GM19351 (cell line): ENCODE data around the gene LMO2.

Experiments used
- ATAC-seq: cut with Tn5 transposase; IDR thresholded peaks from one replicate; pipeline ENCODE4 v1.9.1; 2021; ENCODE audit warnings: mild to moderate bottlenecking, moderate library complexity; ENCODE audit not compliant: unreplicated experiment

LMO2 gene

DNA sequence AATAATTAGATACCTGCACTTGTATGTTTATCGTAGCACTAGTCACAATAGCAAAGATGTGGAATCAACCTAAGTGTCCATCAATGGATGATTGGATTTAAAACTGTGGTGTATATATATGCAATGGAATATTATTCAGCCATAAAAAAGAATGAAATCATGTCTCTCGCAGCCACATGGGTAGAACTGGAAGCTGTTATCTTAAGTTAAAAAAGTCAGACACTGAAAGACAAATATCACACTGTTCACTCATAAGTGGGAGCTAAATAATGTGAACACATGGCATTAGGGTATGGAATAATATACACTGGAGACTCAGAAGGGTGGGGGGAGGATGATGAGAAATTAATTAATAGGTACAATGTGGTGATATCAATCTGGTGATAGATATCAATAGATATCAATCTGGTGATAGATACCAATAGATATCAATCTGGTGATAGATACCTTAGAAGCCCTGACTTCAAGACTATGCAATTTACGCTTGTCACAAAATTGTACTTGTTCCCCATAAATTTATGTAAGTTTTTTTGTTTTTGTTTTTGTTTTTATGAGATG lies 2.0 kb downstream of the LMO2 start:
- no peak for ATAC-seq

DNA sequence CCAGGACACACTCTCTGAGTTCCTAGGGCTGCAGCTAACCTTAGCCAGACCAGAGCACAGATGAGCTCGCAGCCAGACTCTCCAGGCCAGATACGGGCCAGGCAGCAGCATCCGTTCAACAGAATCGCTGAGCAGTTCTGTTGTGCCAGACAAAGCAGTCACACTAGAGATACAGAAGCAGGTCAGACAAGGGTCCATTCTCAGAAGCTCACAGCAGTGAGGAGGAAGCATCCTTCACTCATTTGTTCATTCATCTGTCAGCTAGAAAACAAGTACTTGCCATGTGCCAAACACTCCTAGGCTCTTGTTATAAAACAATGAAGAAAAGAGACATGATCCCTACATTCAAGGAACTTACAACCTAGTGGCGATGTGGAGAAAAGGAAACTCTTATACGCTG lies 2.6 kb downstream of the LMO2 start:
- ATAC-seq: no peak

GRCh38 chr11:33887886-33888285 lies 4.0 kb downstream of the LMO2 start:
- no peak for ATAC-seq

- no peak for ATAC-seq
Measured at GRCh38 chr11:33885338-33886005, 6.4 kb downstream of the LMO2 start.

- no peak for ATAC-seq
Measured at GRCh38 chr11:33884601-33885000, 7.3 kb downstream of the LMO2 start.

- ATAC-seq: no peak
Measured at GRCh38 chr11:33884035-33884434, 7.8 kb downstream of the LMO2 start.

- ATAC-seq: no peak
Measured at GRCh38 chr11:33881651-33882503, 10.0 kb downstream of the LMO2 start.

GRCh38 chr11:33880979-33881378 lies 10.9 kb downstream of the LMO2 start:
- ATAC-seq: no peak

DNA sequence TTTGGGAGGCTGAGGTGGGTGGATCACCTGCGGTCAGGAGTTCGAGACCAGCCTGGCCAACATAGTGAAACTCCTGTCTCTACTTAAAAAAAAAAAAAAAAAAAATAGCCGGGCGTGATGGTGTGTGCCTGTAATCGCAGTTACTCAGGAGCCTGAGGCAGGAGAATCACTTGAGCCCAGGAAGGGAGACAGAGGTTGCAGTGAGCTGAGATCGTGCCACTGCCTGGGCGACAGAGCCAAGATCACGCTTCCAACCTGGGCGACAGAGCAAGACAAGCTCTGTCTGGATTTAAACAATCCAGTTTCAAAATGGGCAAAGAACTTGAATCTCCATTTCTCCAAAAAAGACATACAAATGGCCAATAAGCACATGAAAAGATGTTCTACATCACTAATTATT lies 12.5 kb downstream of the LMO2 start:
- no peak for ATAC-seq

GRCh38 chr11:33877038-33877437 lies 14.8 kb downstream of the LMO2 start:
- ATAC-seq: no peak

- ATAC-seq: no peak
Measured at GRCh38 chr11:33875621-33876294, 16.1 kb downstream of the LMO2 start.

- ATAC-seq: no peak
Measured at GRCh38 chr11:33874910-33875490, 16.9 kb downstream of the LMO2 start.

DNA sequence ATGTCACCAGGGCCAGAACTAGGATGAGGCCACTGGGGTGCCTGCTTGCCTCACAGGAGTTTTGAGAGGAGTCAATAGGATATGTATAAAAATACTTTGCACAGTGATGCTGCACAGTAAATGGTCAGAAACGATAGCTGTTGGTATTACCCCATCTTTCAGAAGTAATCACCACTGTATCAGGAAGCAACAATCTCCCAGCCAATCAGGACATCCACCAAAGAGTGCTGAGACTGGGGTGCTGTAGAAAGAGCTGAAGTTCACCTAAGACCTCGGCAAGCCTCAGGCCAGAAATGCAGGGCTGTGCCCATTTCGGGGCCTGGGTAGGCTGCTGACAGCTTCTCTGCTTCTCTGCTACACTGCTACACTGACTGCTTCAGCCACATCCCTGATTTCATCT lies 17.4 kb downstream of the LMO2 start:
- ATAC-seq: no peak

GRCh38 chr11:33869481-33870422 lies 22.1 kb downstream of the LMO2 start:
- ATAC-seq: peak; percentile 46

- no peak for ATAC-seq
Measured at GRCh38 chr11:33868647-33869461, 23.0 kb downstream of the LMO2 start.

DNA sequence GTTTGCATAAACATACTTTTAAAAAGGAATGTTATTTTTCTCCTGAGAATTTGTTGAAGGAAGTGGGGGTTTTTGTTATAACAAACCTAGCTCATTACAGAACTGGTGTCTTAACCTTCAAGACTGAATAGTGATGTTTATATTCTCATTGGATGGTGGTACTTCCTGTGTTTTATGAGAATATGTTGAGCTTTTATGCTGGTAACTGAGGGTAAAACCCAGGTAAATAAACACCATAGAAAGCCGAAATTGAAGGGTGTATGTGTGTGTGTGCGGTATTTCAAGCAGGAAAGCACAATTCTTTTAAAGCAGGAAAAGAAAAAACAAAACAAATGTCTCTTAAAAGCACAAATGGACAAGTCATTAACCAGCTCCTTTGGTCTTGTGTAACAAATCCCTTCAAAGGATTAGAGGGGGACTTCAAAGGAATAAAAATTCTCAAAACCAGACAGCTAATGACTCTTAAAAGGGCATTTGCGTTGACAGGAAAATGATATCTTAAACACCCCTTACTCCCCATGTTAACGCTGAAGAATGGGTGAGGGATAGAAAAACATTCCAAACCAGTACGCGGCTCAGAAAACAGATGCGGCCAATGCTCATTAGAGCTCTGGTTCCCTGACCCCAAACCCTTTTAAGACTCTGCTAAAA lies 23.8 kb downstream of the LMO2 start:
- no peak for ATAC-seq

DNA sequence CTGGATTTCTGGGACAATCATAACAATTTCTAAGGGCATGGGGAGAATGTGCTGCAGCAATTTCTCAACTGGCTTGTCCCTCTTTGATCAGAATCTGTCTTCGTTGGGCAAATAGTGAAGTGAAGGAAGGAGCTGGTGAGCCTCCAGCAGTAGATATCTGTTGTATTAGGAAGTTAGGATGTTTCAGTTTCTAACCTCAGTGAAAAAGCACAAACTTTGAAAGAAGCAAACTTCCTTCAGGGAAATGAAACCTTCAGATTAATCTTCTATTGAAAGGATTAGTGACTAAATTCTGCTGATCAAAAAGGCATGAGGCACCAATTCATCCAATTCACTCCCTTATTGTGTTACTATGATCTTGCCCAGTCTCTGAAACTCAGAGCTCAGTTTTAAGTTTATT lies 24.3 kb downstream of the LMO2 start:
- no peak for ATAC-seq

DNA sequence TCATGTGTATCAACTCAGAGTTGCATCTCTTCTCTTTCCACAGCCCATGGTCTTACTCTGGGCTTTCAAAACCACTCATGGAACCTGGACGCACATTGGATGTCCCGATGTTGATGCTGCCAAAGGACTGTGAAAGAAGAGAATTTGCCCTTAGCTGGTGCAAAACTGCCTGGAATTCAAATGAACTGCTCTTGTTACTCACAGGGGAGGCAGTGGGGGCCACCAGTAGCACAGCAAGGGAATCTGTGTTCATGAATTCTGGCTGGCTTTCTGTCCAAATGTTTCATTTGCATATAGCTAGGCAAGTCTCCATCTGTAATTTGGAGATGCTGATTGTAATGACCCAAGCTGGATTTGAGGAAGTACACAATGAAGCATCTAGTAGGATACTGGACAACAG lies 24.9 kb downstream of the LMO2 start:
- ATAC-seq: no peak

DNA sequence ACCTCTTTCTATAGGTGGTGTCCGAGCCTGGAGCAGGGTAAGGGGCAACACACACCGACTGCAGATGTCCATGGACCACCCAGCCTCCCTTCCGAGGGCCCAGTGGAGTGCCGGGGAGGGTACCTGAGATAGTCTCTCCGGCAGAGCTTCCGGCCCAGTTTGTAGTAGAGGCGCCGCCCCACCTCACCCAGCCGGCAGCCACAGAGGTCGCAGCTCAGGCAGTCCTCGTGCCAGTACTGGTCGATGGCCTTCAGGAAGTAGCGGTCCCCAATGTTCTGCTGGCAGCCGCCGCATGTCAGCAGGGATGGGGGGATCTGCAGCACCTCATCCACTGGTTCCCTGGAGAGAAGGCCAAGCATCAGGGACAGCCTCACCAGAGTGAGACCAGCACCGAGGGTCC lies 27.4 kb downstream of the LMO2 start:
- no peak for ATAC-seq
